SK-N-SH treated with all-trans-retinoic acid at 6 μM for 48 hours (cell line): ENCODE measurements around the gene ZNF462.
A peak's percentile ranks its signal among the peaks of the same experiment; 100 is the strongest.

Source experiments
- ATAC-seq: fragments of 200-7000 bp; cut with Tn5 transposase; 3 replicates; pipeline ENCODE4 v1.9.1; 2020; ENCODE audit warnings: mild to moderate bottlenecking, moderate library complexity
- CSDC2 ChIP-seq: fragments of 250-450 bp; sonication (Bioruptor Pico); IDR thresholded peaks from 2 replicates; pipeline ENCODE4 v1.5.0; 2020; ENCODE audit warnings: mild to moderate bottlenecking, moderate library complexity
- GLIS3 ChIP-seq: fragments of 250-450 bp; sonication (Bioruptor Pico); IDR thresholded peaks from 2 replicates; pipeline ENCODE4 v1.5.0; 2020; ENCODE audit warnings: mild to moderate bottlenecking, moderate library complexity
- ISL1 ChIP-seq: fragments of 250-450 bp; sonication (Bioruptor Pico); IDR thresholded peaks from 2 replicates; pipeline ENCODE4 v2.1.2; 2022; ENCODE audit warnings: mild to moderate bottlenecking, moderate library complexity
- OSR1 ChIP-seq: fragments of 250-450 bp; sonication (Bioruptor Pico); IDR thresholded peaks from 2 replicates; pipeline ENCODE4 v1.8.0; 2022; ENCODE audit warnings: moderate library complexity, mild to moderate bottlenecking, inconsistent platforms
- SNAI2 ChIP-seq: fragments of 250-450 bp; sonication (Bioruptor Pico); IDR thresholded peaks from 2 replicates; pipeline ENCODE4 v1.5.0; 2020; ENCODE audit warnings: mild to moderate bottlenecking, moderate library complexity
- TCF4 ChIP-seq: fragments of 250-450 bp; sonication (Bioruptor Pico); IDR thresholded peaks from 2 replicates; pipeline ENCODE4 v1.8.0; 2021; ENCODE audit warnings: mild to moderate bottlenecking, moderate library complexity, borderline replicate concordance
- TOX ChIP-seq: fragments of 250-450 bp; sonication (Bioruptor Pico); IDR thresholded peaks from 2 replicates; pipeline ENCODE4 v1.8.0; 2021; ENCODE audit warnings: mild to moderate bottlenecking, moderate library complexity, borderline replicate concordance
- ZNF565 ChIP-seq: fragments of 450-650 bp; formaldehyde crosslinking; conservative IDR thresholded peaks from 2 replicates; pipeline ENCODE4 v1.5.0; 2020; ENCODE audit warnings: low read depth, mild to moderate bottlenecking, moderate library complexity
- TF ChIP-seq, protein P1 (sequence below): fragments of 250-450 bp; sonication (Bioruptor Pico); IDR thresholded peaks from 2 replicates; pipeline ENCODE4 v1.8.0; 2021; ENCODE audit warnings: low read depth, mild to moderate bottlenecking, moderate library complexity, borderline replicate concordance
- TF ChIP-seq, protein P2 (sequence below): fragments of 250-450 bp; sonication (Bioruptor Pico); IDR thresholded peaks from 2 replicates; pipeline ENCODE4 v1.8.0; 2020; ENCODE audit warnings: mild to moderate bottlenecking, moderate library complexity, borderline replicate concordance
- TF ChIP-seq, protein P3 (sequence below): fragments of 250-450 bp; sonication (Bioruptor Pico); IDR thresholded peaks from 2 replicates; pipeline ENCODE4 v1.5.0; 2020; ENCODE audit warnings: mild to moderate bottlenecking, moderate library complexity
- TF ChIP-seq, protein P4 (sequence below): fragments of 250-450 bp; sonication (Bioruptor Pico); IDR thresholded peaks from 2 replicates; pipeline ENCODE4 v1.5.1; 2021; ENCODE audit warnings: mild to moderate bottlenecking, moderate library complexity
- TF ChIP-seq, protein P5 (sequence below): fragments of 250-450 bp; sonication (Bioruptor Pico); IDR thresholded peaks from 2 replicates; pipeline ENCODE4 v1.5.1; 2020; ENCODE audit warnings: low read depth, mild to moderate bottlenecking, moderate library complexity

ZNF462 gene

DNA sequence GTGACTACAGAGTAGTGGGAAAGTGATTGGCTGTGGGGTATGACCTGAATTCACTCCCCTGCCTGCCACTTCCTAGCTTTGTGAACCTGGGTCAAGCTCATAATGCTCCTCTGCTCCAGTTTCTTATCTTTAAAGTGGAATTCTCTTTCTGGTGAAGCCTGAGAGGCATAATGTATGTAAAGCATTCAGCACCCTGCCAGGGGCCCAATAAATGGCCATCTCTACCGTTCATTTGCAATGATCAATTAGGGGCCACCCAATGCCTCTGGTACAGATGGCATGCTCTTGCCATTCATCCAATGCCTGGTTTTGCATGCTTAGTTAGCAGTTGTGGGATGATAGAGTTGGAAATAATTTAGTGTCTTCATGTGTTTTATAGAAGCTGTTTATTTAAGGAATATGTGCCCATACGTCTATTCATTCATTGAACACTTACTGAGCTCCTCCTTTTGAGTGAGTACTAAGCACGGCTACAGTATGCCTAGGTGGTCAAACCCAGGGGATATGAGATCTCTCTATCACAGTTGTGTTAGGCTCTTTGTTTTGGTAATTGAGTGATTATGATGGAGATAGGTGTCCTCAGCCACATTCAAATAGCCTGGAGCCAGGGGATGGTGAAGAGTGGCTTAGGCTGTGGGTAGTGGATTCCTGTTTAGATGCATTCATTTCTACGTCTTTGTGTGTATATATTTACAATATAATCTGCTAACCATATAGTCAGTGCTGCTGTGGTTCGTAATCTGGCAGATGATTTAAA is 15.3 kb downstream of the ZNF462 start (continued):
- TF ChIP-seq, protein P1, sequence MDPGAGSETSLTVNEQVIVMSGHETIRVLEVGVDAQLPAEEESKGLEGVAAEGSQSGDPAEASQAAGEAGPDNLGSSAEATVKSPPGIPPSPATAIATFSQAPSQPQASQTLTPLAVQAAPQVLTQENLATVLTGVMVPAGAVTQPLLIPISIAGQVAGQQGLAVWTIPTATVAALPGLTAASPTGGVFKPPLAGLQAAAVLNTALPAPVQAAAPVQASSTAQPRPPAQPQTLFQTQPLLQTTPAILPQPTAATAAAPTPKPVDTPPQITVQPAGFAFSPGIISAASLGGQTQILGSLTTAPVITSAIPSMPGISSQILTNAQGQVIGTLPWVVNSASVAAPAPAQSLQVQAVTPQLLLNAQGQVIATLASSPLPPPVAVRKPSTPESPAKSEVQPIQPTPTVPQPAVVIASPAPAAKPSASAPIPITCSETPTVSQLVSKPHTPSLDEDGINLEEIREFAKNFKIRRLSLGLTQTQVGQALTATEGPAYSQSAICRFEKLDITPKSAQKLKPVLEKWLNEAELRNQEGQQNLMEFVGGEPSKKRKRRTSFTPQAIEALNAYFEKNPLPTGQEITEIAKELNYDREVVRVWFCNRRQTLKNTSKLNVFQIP (CRISPR knock-in tag) = no peak
- TF ChIP-seq ZNF565 = no peak
- TF ChIP-seq, all 23 proteins: peak for 0

DNA sequence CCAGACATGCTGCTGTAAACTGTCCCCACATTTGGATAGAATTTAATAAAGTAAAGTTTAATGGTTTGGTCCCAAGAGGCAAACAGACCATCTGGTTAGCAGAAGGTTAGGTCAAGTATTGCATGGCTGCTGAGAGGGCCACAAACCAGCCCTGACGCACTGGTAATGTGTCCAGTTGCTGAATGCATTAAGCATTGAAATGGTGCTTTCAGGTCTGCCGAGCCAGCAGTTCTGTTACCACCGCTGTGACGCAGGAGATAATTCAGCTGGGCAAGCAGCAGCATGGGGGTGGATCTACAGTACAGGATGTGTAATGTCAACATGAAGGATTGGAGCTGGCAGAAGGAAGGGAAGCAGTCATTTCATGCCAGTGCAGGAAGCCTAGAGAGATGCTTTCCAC is 16.0 kb downstream of the ZNF462 start:
- TF ChIP-seq OSR1 (CRISPR knock-in tag) (no peak), SNAI2 (CRISPR knock-in tag) (peak; percentile 67; the same call in 1 of the 2 replicates), TCF4 (CRISPR knock-in tag) (peak; percentile 87), ISL1 (CRISPR knock-in tag) (peak; percentile 14; the same call in 1 of the 2 replicates), GLIS3 (CRISPR knock-in tag) (no peak), CSDC2 (CRISPR knock-in tag) (no peak), TOX (CRISPR knock-in tag) (no peak; the same call in 1 of the 2 replicates)
- TF ChIP-seq, protein P2, sequence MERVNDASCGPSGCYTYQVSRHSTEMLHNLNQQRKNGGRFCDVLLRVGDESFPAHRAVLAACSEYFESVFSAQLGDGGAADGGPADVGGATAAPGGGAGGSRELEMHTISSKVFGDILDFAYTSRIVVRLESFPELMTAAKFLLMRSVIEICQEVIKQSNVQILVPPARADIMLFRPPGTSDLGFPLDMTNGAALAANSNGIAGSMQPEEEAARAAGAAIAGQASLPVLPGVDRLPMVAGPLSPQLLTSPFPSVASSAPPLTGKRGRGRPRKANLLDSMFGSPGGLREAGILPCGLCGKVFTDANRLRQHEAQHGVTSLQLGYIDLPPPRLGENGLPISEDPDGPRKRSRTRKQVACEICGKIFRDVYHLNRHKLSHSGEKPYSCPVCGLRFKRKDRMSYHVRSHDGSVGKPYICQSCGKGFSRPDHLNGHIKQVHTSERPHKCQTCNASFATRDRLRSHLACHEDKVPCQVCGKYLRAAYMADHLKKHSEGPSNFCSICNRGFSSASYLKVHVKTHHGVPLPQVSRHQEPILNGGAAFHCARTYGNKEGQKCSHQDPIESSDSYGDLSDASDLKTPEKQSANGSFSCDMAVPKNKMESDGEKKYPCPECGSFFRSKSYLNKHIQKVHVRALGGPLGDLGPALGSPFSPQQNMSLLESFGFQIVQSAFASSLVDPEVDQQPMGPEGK (CRISPR knock-in tag) = 0 out of 2 replicates have a peak, but pooled peaks have one; percentile 47
- TF ChIP-seq, protein P3, sequence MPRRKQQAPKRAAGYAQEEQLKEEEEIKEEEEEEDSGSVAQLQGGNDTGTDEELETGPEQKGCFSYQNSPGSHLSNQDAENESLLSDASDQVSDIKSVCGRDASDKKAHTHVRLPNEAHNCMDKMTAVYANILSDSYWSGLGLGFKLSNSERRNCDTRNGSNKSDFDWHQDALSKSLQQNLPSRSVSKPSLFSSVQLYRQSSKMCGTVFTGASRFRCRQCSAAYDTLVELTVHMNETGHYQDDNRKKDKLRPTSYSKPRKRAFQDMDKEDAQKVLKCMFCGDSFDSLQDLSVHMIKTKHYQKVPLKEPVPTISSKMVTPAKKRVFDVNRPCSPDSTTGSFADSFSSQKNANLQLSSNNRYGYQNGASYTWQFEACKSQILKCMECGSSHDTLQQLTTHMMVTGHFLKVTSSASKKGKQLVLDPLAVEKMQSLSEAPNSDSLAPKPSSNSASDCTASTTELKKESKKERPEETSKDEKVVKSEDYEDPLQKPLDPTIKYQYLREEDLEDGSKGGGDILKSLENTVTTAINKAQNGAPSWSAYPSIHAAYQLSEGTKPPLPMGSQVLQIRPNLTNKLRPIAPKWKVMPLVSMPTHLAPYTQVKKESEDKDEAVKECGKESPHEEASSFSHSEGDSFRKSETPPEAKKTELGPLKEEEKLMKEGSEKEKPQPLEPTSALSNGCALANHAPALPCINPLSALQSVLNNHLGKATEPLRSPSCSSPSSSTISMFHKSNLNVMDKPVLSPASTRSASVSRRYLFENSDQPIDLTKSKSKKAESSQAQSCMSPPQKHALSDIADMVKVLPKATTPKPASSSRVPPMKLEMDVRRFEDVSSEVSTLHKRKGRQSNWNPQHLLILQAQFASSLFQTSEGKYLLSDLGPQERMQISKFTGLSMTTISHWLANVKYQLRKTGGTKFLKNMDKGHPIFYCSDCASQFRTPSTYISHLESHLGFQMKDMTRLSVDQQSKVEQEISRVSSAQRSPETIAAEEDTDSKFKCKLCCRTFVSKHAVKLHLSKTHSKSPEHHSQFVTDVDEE (CRISPR knock-in tag) = no peak
- TF ChIP-seq, protein P4, sequence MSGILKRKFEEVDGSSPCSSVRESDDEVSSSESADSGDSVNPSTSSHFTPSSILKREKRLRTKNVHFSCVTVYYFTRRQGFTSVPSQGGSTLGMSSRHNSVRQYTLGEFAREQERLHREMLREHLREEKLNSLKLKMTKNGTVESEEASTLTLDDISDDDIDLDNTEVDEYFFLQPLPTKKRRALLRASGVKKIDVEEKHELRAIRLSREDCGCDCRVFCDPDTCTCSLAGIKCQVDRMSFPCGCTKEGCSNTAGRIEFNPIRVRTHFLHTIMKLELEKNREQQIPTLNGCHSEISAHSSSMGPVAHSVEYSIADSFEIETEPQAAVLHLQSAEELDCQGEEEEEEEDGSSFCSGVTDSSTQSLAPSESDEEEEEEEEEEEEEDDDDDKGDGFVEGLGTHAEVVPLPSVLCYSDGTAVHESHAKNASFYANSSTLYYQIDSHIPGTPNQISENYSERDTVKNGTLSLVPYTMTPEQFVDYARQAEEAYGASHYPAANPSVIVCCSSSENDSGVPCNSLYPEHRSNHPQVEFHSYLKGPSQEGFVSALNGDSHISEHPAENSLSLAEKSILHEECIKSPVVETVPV (CRISPR knock-in tag) = no peak
- TF ChIP-seq, protein P5, sequence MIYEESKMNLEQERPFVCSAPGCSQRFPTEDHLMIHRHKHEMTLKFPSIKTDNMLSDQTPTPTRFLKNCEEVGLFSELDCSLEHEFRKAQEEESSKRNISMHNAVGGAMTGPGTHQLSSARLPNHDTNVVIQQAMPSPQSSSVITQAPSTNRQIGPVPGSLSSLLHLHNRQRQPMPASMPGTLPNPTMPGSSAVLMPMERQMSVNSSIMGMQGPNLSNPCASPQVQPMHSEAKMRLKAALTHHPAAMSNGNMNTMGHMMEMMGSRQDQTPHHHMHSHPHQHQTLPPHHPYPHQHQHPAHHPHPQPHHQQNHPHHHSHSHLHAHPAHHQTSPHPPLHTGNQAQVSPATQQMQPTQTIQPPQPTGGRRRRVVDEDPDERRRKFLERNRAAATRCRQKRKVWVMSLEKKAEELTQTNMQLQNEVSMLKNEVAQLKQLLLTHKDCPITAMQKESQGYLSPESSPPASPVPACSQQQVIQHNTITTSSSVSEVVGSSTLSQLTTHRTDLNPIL (CRISPR knock-in tag) = peak; percentile 28; the same call in 1 of the 2 replicates
- TF ChIP-seq, protein P1 (CRISPR knock-in tag) = no peak
- peak; percentile 96 for ATAC-seq

DNA sequence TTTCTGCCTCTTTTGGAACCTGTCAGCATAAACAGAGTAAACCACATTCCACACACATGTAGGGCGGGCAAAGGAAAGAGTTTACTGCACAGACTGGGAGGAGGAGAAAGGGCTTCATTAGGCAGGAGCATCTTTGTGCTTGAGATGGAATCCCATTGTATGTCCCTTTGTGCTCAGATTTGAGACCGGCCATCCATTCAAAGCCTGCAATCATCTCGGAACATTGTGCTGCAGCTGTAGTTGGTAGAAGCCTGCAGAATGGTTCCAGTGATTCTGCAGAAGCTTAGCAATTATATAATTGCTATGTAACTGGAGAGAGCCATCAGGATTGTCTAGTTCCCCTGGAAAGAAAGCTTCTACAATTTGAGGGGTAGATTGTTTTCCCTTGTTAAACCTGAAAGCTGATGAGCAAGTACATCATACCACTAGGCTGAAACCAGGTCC is 16.5 kb downstream of the ZNF462 start:
- ATAC-seq = peak; percentile 57
- TF ChIP-seq TOX (CRISPR knock-in tag) = no peak

DNA sequence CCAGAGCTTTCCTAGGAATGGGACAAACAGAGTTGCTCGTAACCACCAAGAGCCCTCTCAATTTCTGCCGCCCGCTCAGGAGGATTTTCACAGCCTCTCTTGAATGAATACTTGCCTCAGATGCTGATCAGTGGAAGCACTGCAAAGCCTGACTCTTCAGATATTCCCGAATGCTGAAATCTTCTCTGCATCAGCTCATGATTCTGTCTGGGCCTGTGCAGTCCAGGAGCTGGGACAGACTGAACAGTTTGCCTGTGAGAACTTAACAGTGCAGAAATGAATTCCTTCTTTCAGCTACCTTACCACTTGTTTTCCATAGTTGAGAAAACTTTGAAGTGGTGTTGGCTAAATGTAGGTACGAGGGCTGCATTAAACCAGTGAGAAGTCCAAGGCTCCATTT is 17.1 kb downstream of the ZNF462 start:
- ATAC-seq = no peak
- TF ChIP-seq SNAI2 (CRISPR knock-in tag) = no peak
